NOMO-1 treated with dmso at 0.1 percent for 144 hours (cell line): ENCODE data around the gene CLUH.

Experiments
- DNase-seq: peaks from one replicate; lab custom pipeline; 2025; ENCODE audit not compliant: unreplicated experiment; lab: John Stamatoyannopoulos, UW

The CLUH gene, protein sequence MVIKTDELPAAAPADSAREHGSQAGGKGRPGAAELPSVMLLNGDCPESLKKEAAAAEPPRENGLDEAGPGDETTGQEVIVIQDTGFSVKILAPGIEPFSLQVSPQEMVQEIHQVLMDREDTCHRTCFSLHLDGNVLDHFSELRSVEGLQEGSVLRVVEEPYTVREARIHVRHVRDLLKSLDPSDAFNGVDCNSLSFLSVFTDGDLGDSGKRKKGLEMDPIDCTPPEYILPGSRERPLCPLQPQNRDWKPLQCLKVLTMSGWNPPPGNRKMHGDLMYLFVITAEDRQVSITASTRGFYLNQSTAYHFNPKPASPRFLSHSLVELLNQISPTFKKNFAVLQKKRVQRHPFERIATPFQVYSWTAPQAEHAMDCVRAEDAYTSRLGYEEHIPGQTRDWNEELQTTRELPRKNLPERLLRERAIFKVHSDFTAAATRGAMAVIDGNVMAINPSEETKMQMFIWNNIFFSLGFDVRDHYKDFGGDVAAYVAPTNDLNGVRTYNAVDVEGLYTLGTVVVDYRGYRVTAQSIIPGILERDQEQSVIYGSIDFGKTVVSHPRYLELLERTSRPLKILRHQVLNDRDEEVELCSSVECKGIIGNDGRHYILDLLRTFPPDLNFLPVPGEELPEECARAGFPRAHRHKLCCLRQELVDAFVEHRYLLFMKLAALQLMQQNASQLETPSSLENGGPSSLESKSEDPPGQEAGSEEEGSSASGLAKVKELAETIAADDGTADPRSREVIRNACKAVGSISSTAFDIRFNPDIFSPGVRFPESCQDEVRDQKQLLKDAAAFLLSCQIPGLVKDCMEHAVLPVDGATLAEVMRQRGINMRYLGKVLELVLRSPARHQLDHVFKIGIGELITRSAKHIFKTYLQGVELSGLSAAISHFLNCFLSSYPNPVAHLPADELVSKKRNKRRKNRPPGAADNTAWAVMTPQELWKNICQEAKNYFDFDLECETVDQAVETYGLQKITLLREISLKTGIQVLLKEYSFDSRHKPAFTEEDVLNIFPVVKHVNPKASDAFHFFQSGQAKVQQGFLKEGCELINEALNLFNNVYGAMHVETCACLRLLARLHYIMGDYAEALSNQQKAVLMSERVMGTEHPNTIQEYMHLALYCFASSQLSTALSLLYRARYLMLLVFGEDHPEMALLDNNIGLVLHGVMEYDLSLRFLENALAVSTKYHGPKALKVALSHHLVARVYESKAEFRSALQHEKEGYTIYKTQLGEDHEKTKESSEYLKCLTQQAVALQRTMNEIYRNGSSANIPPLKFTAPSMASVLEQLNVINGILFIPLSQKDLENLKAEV (N-terminal part only)

DNA sequence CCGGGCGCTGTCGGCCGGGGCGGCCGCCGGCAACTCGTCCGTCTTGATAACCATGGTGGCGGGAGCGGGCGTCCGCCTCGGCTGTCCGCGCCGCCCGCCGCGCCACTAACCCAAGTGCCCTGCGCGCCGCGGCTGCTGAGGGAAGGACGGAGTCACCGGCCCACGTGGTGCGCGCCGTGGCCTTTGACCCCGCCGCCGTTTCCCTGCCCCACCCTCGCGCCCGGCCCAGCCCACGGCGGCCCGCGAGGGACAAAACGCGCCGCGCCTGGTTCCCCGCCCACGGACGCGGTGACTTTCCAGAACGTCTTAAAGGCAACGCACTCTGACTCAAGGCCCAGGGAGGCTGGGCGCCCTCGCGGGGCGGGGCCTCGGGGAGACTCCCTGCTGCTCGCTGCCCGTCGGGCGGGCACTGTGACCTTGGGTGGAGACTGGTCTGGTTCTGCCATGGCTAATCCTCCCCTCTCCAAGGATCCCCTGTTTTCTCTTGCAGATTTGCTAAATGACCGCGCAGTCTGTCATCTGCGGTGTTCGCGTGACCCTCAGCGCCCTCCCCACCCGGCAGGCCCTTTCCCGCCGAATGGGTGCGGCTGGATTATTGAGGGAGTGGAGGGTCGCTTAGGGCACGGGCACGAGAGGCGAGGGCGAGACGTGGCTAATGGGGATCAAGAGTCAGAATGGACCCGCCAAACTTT is at the start of gene CLUH:
TSS of gene CLUH (minus strand) at position 157 of the 692 bp plus-strand sequence. CDS start at position 54, 103 bp downstream.
- DNase-seq: peak; percentile 94

DNA sequence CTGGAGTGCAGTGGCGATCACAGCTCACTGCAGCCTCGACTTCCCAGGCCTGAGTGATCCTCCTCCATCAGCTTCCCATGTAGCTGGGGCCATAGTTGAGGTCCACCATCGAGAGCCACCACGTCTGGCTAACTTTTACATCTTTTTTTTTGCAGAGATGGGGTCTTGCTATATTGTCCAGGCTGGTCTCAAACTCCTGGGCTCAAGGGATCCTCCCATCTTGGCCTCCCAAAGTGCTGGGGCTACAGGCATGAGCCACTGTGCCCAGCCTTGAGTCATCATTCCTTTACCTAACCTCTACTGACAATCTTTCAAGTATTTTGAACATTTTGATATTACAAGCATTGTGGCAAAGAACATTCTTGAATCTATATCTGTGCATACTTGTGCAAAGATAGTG is 47.3 kb upstream of the CLUH start:
- DNase-seq: no peak

DNA sequence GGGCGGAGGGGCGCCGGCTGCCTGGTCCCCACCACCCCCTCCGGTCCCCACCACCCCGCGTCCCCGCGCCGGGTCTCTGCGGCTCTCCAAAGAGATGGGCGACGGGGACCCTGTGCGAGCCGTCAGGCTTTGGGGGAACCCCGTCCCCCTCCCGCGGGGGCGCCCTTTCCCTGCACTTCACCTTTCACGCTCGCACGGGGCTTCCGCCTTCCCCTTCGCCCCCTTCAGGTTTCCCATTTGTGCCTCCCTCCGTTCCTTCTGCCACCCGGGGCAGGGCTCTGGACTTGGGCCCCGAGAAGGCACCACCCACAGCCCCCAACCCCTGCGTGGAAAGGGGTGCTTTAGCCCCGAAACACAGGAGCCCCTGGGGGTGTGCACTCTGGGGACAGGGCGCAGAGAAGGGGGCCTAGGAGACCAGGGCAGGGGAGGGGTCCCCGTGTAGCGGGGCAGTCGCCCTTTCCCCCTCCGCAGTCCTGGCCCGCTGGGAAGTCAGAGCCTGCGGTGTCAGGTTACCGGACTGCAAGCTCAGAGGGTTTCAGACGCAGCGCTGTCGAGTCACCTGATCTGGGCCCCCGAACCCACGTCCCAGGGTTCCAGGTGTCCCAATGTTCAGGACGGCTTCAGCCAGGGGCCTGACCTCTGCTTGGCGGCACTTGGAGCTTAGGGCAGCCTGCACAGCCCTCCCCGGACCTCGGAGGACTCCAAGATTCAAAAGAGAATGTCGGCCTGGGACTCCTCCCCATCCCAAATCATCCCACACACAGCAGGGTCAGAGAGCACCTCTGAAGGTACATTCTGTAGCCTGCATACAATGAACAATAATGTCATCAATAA is 44.5 kb upstream of the CLUH start:
- no peak for DNase-seq

DNA sequence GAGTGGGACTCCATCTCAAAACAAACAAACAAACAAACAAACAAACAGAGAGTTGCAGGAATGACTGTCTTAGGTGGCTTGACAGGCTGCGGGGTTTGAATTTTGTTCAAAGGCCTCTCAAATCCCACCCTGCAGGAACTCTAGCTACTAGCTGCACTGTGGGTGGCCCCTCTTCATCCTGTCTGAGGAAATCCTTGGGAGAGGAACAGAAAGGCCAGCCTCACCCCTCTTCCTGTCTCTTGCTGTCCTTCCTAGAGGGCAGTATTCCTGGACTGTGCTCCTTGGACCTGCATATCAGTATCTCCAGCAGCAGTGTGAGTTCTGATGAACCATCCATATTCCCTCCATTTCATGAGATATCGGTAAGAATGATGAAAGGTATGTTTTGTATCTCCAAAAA is 39.9 kb upstream of the CLUH start:
- no peak for DNase-seq

DNA sequence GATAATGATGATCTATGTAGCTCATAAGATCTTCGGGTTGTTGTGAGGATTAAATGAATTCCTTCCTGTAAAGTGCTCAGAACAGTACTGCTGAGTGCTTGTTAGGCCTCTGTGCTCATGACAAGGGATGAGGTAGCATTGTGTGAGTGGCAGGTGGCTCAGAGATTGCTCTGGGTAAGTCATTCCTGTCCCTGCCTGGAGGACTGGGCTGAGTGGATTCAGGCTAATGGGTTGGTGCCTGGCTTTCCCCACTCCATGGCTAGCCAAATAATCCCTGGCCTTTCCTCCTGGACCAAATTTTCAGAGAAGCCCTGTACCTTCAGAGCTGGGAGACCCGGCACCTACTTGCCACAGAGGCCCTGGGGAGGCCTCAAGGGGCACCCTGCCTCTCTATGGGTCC is 39.2 kb upstream of the CLUH start:
- DNase-seq: no peak

DNA sequence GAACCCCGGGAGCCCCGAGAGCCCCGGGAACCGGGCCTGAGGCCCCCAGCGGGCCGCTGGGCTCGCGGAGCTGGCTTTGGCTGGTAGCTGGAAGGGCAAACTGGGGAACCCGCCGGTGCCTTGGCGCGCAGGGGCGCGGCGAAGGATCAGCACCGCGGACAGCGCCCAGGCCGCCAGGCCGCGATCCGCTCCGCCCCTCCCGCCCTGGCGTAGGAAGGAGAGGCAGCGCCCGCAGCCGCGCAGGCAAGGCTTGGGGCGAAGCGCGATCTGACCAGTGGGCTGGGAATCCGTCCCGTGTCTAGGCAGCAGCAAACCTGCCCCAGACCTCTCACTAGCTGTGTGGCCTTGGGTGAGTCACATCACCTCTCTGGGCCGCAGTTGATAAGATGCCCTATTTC is 38.2 kb upstream of the CLUH start:
- peak; percentile 37 for DNase-seq

DNA sequence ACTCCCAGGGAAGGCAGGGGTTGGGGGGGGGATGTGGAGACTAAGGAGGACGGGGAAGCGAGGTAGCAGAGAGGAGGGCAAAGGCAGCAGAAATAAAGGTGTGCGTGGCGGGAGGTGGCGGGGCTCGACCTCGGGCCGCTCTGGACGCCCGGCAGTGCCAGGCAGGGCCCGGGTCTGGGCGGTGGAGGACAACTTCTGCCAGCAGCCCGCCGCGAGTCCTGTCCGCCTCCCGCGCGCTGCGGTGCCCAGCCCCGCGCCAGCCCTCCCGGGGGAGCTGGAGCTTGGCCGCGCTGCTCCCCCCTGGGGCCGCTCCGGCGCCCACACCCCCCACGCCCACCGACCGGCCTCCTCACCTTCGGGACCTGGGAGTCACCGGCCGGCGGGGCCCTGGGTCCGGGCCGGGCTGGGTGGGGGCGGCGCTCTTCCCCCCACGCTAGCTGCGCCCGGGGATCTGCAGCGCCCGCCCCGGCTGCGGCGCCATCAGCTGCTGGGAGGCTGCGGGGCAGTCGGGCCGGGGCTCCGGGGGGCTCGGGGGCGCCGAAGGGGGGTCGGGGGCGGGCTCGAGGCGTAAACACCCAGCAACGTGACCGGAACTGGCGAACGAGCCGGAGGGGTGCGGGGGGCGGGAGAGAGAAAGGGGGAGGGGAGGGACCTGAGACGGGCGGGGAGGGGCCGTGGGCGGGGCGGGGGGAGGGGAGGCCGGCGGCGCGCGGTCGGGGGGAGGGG is 37.7 kb upstream of the CLUH start, which contains the start of gene CCDC92B:
TSS of gene CCDC92B (minus strand) at position 595 of the 726 bp plus-strand sequence. CDS start 14,507 bp downstream, outside the sequence.
- no peak for DNase-seq

DNA sequence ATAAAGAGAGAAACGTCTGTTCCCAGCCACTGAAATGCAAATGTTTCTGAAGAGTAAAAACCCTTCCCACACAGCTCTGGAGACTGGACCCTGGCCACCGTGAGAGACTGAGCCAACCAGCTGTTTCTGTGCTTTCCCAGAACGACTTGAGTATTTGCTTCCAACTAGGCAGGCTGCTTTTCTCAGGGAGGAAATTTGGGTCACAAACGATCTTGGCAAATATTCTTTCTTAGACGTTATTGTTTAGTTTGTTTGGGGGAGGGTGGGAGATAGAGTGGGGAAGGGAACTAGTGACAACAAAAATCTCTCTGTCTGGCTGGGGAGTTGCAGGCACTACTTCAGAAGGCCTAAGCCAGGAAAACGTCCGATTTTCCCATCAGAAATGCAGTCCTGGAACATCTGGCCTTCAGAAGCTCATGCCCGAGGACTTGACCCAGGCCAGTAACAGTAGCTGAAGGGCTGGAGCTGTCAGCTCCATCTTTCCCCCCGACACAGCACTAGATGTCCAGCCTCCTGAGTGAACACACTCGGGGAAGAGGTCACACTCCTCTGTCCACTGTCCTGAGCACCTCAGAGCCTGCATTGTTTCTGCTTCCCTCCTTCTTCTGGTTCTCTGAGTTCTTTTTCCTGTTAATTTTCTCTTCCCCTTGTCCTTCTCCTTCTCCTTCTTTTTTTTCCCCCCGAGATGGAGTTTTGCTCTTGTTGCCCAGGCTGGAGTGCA is 33.9 kb upstream of the CLUH start:
- no peak for DNase-seq

DNA sequence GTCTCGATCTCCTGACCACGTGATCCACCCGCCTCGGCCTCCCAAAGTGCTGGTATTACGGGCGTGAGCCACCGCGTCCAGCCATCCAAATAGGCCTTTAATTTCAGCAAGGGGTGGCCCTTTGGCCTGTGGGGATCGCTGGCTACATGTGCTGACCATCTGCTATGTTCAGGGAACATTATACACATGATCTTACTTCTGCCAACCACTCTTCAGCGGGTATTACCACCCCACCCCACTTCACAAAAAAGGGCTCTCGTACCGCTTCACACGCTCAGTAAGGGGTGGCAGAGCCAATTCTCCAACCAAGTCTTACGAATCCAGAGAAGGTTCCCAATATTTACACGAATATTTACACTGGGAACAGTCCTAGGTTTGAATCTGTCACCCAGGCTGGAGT is 26.1 kb upstream of the CLUH start:
- DNase-seq: no peak

DNA sequence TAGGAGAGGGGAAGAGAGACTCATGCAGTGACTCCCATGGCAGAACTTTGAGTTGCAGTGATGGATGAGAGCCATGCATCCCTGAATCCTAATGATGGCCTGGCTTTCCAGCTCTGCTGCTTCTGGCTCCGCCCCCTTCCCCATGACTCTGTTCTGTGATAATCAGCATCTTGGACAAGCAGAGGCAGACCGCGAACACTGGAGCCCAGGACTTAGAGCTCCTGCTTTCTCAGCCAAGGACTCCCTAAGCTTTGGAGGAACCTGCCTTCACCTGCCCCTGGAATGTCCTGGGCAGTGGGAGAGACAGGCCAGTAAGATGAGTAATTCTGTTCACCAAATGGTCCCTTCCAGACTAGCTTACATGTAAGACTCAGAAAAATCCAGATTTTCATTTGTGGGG is 25.4 kb upstream of the CLUH start:
- no peak for DNase-seq

DNA sequence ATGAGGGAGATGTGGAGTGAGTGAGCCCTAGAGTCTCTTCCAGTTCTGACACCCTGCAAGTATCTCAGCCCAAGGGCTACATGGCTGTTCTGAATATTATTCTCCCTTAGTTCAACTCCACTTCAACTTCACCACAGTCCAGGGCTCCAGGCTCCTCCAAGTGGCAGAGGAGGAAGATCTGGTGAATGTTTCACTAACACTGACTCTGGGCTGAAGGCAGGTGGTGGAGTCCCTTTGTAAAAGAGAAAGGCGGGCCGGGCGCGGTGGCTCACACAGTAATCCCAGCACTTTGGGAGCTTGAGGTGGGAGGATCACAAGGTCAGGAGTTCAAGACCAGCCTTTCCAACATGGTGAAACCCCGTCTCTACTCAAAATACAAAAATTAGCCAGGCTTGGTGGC is 24.3 kb upstream of the CLUH start:
- DNase-seq: no peak

DNA sequence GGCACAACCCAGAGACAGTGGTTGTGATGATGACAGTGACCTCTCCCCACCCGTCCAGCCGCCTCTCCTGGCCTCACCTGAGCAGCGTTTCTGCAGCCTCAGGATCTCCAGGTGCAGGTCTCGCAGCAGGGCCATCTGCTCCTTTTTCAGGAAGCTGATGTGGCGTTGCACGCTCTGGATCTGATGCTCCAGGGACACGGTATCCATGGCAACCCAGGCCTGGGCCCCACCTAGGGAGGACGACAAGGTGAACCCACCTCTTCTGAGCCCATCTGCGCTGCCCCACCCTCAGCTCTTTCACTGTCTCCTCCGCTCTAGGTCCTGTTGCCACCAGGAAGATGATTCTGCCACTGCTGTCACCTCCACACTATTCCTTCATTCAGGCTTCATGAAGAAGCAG is 23.4 kb upstream of the CLUH start:
- DNase-seq: no peak

DNA sequence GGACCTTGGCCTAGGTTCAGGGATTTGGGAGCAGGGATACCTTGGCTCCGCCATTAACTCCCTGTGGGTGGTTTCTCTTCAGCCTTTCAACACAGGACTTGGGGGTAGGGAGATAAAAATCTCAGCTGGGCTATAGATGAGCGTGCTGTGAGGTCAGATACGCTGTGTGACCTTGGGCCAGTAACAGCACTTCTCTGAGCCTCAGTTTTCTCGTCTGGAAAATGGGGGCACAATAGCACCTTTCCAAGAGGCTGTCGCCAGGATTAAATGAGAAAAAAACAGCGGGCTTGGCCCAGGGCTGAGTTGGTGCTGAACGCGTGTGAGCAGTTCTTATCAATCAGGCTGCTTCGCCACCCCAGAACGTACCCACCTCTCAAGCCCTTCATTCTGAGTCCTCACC is 20.2 kb upstream of the CLUH start:
- DNase-seq: no peak

DNA sequence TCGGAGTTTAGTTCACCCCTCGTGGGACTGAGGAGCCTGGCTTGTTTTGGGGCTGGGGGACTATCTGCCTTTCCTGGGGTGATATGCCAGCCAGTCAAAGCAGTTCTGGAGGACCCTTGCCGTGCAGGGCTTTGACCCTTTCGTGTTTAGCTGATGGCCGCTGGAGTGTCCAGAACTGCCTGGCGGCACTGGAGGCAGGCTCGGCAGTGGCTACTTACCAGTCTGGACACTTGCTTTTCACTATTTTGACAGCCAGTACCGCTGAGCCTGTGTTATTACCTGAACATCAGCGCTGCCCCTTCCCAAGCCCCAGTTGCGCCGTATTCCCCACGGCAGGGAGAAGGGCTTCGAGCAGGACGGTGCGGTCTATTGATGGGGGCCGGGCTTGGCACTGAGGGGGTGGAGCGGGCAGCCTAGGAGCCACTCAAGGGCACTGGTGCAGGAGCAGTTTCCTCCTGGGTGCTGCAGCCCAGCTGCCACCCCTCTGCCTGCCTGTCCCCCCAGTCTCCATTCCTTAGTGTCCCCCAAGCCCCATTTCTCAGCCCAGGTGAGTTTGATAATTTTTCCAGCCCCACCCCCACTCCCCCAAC is 19.3 kb upstream of the CLUH start:
- DNase-seq: no peak

DNA sequence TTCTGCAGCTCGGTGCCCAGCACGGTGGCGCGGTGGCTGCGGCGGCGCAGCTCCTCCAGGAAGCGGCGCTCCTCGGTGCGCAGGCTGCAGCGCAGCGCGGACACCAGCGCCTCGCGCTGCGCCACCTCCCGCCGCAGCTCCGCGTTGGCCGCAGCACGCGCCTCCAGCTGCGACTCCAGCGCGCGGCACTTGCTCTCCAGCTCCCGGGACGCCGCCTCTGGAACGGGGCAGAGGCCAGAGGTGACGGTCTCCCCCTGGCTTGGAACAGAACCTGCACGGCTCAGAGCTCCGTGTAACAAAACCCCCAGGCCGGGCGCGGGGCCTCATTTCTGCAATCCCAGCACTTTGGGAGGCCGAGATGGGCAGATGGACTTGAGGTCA is 13.2 kb upstream of the CLUH start:
- DNase-seq: no peak

DNA sequence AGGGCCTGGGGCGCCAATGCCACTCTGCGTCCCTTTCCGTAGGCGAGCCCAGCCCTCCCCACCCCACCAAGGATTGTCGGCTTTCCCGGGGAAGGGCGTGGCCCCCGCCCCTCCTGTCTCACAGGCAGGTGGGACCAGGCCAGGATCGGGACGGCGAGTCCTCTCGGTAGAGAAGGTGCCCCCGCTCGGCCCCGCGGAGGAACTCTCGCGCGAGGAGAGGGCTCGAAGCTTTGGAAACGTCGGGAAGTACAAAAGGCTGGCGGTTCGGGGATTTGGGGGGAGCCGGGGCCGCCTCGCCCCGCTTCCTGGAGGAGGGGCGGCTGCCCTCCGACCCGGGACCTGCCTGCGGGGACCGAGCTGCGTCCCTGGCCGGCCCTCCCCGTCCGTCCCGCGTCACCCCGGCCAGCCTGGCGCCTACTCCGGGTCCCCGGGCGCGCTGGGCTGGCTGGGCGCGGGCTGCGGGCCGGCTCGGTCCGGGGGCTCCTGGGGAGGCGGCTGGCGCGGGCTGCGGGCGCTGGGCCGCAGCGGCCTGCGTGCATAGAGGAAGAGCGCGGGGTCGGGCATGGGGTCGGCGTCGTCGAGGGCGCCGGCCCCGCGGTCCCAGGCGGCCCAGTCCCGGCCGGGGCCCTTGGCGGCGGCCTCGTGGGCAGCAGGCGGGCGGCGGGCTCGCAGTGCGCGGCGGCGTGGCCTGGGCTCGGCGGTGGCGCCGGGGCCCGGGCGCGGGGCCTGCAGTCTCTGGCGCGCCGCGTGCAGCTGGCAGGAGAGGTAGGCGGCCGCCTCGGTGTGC is 12.6 kb upstream of the CLUH start:
- no peak for DNase-seq

DNA sequence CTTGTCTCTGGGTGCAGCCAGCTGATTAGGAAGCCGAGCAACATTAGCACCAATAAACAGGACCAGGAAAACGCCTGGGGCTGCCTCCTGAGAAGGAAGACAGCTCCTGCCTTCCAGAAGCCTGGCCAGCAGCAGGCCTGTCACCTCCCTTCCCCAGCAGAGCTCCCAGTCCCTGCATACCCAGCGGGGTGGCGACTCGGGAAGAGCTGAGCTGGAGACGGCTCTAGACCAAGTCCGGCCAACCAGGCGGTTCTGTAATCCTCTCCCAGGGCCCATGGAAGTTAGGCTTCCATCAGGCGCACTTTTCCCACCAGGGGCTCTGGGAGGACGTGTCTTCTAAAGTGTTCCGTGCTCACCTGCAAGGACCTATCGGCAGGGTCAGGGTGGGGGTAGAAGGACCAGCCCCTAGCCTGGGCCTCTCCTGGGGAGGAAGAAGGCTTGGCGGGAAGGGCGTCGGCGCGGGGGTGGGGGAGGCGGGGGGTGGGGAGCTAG is 12.0 kb upstream of the CLUH start:
- no peak for DNase-seq
